HG03196 (cell line): Measurements from ENCODE around the gene SYNE2.

Source experiments
- ATAC-seq: cut with Tn5 transposase; IDR thresholded peaks from one replicate; pipeline ENCODE4 v1.9.1; 2021; ENCODE audit not compliant: unreplicated experiment

SYNE2 gene

DNA sequence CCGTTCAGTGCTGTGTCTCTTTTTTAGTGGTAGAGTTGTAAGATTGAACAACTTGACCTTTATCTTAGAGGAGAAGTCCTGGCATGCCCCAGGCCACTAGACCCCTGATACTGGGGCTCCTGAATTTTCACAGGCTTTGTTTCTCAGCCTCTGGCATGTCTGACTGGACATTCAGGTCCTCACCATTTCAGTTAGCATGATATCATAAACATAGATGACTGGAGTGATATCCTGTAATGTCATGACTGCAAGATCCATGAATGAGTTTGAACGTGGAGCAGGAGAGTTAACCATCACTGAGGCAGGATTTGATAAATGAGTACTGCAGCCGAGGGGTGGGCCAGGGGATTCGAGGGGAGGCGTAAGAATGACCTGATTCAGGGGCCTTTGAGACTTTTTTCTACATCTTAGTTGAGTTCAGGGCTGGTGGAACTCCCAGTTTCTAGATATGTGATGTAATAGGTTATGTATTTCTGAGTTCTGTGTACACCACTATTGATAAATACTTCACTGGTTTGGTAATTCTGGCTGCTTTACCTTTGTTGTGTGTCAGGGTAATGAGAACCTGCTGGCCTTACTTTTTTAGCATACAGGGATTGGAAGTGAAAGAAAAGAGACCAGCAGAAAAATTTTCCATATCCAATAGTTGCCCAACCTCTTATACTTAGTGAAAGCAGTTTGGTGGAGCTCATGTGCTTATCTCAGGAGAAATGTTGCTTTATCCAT, 217.0 kb downstream of the SYNE2 start:
- no peak for ATAC-seq

DNA sequence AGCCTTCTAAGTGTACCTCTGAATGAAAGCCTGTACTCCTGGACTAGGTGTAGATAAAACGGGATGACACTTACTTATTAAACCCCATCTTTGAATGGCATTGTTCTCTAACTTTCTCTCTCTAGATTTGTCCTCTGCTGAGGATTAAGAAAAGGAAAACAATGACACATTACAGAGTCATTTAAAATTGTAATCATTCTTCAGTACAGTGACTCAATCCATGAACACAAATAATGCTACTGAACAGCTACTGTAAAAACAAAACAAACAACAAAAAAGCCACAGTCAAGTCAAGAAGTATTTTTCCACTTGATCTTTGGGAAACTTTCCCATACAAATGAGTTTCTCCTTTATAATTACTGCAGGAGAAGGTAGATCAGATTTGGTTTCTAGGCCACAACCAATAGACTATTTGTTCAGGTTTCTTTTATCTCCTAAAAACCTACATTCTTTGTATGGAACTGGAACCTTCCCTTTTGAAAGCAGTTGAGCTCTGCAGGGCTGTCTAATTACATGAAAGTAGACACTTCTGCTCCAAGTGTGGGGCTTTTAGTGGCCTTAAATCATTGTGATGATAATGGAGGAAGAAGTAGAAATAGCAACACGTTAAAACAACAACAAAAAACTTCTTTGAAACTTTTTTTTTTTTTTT, 222.3 kb downstream of the SYNE2 start:
- ATAC-seq: no peak

DNA sequence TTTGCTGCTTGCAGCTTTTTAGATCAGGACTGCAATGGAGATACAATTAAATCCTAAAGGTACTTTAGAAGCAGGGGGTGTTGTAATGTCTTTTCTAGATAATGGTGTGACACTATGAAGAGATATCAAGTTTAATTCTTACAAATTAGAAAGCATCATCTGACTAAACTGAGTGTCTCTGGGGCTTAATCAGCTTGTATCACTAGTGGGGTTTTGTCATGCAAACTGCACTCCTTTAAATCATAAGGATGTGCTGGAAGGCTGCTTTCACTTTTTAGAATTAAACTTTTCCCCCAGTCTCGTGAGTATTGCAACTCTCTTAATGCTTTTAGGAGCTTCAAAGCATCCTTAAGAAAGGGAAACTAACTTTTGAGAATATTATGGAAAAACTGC, 222.8 kb downstream of the SYNE2 start:
- ATAC-seq: no peak

DNA sequence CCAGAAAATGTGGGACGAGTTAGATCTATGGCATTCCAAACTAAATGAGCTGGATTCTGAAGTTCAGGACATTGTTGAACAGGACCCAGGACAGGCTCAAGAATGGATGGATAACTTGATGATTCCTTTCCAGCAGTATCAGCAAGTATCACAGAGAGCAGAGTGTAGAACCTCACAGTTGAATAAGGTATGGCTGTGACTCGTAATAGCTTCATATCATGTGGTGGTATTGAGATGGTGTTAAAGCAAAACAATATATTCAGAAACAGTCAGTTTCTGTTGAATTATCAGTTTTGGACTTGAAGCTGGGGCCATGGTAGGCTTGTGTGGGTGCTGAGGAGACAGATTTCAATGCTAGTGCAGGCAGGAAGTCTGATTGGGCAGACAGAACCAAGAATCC, 227.6 kb downstream of the SYNE2 start:
- no peak for ATAC-seq

DNA sequence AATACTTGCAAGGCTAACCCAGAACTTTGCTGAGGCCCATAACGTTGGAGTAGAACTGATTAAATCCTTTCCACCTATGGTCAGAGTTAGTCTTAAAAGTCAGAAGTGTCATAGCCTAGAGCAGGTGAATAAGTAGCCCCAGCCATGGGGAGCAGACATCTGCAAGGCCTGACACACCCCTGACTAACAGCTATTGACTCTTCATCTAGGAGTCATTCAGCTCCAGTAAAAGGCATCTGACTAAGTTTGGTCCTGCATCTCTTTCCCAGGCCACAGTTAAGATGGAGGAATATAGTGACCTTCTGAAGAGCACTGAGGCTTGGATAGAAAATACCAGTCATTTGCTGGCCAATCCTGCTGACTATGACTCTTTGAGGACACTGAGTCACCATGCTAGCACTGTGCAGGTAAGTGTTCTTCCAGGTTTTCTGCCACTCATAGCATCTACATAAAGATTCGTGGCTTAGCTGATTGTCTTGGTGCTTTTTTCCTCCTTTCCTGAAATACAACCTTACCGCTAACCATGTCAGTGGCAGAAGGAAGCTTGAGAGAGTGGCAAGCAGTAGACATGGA, 228.5 kb downstream of the SYNE2 start:
- no peak for ATAC-seq

DNA sequence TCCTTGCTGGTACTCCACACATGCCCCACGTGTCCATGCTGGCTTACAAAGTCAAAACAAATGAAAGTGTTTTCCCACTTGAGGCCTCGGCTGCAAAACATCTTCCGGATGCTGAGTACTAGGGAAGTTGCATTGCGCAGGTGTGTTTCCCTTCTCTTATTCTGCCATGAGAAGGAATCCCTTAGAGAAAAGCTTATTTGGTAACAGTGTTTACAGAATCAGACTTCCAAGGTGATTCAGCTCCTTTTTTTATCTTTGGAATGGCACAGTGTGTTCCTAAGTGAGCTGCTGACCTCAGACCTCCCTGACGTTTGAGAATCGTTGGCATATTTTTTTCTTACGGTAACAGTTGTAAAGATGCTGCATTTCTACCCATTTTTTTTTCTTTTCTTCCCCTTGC, 230.0 kb downstream of the SYNE2 start:
- no peak for ATAC-seq

DNA sequence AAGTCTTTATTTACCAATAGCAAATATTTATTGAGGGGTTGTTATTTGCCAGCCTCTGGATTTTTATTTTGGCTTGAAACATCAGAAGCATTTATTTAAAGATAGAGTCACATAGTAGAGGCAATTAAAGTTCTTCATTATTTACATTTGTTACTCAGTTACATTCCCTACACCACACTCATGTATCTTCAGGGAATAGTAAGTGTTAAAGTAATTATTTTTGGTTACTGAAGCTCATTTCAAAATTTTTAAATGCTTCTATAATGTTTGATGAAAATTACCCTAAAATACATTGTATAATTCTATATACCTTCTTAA, 235.8 kb downstream of the SYNE2 start:
- no peak for ATAC-seq

DNA sequence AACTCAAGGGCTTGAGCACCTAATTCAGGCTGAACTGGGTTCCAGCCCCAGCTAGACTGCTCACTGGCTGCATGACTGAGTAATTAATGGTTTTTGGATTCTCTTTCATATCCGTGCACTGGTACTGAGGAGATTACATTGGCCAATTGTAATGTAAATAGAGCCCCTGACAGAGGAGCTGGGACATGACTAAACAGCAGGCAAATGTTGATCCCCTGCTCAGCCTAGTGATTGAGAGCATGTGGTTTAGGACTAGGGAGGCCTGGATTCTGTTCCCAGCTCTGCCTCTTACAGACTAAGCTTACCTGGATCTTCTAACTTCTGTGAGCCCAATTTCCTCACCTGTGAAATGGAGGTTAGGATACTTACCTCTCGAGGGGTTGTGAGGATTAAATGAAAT, 237.1 kb downstream of the SYNE2 start:
- ATAC-seq: no peak

DNA sequence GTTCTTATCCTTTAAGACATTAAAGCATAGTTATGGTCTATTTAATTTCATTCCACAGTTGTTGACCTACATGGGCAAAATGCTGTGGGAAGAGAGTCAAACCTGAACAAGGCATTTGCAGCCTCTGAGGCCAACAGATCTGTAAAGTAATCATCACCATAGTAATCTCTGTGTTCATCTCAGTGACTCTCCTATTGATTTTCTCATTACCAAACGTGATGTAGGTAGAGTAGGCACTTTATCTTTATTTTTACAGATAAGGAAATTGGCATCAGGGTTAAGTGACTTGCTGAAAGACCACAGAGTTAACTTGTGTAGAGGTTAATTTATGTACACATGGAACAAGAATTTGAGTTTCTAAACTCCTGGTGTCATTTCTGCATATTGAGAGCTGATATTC, 238.4 kb downstream of the SYNE2 start:
- no peak for ATAC-seq

DNA sequence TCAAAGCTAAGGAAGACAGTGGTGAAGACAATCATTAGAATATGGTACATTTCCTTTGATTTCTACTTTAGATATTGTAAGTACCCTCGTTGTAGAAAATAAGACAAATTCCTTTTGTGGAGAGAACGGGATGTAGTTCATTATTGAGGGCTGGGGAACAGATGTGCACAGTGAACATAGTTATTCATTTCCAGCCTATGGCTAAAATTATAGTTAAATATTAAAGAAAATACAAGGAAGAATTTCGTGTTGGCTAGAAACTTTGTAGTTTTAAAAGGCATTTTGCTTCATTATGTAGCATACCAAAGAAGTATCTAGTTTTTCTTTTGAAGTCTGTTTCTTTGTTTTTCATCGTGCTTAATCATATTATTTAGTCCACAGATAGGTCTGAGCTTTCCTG, 239.5 kb downstream of the SYNE2 start:
- ATAC-seq: no peak

DNA sequence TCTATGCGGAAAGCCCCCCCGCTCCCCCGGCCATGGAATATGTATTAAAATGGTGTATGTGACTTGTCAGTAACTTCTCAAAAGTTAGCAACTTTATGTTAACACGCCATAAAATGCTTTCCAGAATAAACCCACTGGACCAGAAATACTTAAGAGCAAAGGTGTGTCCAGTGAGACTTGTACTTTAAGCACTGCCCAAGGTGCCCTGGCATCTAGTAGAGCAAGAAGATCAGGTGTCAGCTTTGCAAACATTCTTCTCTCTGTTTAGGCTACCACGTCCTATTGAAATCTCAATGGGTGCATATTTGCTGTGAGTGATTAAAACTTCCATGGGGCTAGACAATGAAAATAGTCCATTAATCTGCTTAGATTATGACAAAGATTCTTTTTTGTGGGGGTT, 240.1 kb downstream of the SYNE2 start:
- no peak for ATAC-seq

DNA sequence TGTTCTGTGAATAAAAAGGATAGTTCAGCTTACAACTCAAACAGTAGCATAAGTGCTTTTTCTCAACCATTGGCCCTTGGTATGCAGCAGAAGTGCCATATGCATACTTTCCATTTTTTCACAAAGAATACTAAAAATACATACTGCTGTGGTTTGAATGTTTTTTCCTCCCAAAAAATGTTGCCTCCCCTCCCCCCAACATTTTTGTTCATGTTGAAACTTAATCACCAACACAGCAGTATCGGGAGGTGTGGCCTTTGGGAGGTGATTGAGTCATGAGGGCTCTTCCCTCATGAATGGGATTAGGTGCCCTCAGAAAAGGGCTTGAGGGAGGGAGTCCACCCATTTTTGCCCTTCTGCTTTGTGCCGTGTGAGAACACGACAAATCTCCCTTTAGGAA, 242.8 kb downstream of the SYNE2 start:
- ATAC-seq: no peak

DNA sequence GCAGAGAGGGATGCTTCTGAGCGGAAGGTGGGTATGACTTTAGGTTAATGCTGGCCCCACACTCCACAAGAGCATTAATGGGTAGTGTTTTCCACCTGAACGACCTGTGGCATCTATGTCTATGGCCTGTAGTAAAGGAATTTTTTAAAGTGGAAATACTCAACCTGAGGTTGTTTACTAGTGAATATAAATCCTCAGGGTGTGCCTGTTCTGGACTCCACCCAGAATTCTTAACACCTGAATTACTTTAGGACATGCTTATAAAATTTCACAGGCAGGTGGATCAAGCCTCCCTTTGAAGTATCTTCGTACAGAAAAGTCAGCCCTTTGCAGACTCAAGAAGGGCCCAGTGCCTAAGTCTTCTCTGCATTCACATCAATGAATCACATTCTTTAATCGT, 245.3 kb downstream of the SYNE2 start:
- ATAC-seq: no peak

DNA sequence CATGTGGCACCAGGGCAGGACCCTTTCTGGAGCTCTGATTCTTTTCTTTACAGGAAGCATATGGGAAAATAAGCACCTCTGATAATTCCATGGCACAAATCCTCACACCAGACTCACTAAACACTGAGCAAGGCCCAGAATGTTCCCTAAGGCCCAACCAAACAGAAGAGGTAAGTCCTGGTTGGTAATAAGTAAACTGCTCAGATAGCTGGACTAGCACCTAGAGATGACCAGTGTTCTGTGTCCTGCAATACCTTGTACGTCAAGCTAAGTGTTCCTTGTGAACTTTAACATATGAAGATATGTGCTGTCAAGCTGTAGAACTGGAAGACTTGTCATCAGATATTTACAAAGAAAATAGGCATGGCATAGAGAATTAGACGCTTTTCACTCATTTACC, 254.6 kb downstream of the SYNE2 start:
- ATAC-seq: no peak

DNA sequence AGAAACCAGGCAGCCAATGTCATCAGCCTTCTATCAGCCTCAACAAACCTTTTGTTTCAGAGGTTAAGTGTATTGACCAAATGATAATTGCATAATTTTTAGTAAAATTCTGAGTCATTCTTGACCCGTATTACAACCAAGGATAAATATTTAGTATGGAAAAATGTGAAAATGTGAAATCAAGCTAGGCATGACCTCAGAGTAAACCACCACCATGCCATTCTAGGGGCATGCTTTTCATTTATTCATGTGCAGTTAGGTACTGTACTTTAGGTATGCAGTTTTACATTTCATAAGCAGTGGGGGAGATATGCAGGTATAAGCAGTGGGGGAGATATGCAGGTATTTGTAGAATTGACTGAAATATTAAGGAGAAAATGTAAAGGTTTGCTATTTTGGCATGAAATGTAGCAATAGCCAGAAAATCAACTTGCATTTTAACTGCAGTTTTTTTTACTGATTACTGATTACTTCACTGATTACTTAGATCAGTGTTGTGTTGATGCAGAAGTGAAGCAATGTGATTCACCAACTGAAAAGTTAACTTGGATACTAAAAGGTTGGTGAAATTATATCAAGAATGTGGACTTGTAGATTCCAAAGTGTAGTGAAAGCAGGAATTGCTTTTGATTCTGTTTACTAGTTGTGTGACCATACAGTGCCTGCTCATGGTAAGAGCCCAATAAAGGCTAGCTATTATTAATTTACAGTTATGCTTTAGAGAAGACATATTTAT, 257.2 kb downstream of the SYNE2 start:
- ATAC-seq: no peak

DNA sequence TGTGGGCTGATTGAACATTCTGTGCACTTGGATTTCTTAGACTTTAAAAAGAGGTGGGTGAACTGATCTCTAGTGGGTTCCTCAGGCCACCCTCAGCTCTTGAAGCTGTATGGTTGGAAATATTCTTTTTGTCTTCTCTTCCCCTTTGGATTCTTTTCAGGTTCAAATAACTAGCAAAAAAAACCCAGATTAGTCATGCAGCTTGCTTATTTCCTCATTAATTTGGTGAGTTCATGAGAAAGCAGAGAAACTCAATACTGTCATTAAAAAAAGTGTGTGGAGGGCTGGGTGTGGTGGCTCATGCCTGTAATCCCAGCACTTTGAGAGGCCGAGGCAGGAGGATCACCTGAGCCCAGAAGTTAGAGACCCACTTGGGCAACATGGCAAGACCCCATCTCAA, 258.0 kb downstream of the SYNE2 start:
- ATAC-seq: no peak

DNA sequence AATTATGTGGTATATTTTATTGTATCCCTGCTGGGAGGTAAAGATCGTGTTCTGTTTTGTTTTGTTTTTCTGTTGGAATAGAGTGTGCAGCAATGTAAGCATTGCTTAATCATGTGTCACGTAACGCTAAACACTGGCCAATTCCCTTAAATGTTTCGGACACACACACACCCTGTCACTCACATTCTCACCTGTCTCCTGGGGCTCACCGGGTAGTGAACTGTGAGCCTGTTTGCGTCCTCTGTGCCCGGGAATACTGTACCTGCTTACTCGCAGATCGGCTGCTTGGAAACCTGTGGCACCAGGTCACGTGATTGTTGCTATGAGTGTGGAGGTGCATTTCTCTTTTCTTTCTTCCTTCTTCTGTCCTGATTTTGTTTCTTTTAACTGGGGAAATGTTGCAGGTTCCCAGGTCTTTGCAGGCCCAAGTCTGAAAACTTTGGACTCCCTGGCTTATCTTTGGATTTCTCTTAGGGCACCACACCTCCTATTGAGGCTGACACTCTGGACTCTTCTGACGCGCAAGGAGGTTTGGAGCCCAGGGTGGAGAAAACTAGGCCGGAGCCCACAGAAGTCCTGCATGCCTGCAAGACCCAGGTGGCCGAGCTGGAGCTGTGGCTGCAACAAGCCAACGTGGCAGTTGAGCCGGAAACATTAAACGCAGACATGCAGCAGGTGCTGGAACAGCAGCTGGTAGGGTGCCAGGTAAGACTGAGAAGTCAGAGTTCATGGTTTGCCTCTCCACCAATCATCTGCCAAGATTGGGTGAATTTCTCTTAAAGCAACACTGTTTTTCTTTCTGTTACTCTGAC, 260.3 kb downstream of the SYNE2 start:
- no peak for ATAC-seq

DNA sequence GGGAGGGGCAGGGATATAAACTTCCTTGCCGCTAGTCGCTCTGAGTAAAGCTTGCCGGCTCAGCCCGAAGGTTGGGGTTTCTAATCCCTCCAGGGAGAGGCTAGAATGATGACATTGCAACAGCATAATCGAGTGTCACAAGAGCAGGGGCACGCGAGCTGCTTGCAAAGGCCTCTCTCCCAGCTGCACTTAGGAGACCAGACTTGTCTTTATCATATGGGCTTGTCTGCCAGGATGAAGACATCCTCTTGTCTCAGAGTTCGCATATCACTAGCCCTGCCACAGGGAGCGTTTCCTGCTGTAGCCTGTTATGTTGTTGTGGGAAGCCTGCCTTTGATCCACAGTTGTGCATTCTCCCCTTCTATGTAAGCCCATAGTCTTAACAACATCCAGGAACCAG, 261.4 kb downstream of the SYNE2 start:
- no peak for ATAC-seq

DNA sequence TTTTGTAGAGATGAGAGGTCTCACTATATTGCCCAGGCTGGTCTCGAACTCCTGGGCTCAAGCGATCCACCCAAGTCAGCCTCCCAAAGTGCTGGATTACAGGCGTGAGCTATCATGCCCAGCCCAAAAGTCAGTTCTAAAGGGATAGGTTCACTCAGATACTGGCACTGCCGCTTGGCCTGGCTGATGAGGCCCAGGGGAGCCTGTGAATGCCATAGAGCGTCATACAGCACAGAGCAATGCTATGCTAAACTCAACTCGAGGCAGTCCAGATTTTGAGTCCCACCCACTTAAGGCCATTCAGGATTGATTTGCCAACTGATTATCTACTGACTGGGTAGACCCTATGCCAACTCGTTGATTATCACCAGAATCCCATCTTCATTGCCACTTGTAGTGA, 262.0 kb downstream of the SYNE2 start:
- ATAC-seq: no peak

DNA sequence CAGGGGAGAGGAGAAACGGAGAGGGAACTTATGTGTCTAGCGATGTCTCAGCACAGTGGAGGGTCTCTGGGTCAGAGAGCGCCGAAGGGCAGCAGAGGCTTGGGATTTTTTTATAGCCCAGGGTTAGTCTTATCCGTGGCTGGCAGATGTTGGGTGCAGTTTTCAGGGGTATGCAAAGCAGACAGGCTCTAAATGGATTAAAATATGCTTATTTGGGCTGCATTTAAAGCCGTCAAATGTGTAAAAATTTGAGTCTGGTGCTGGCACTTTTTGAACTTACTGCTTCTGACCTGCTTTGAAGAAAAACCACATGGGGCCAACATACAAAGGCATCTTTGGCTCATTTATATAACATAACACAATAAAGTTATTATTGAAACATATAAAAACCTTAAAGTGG, 262.6 kb downstream of the SYNE2 start:
- ATAC-seq: no peak

DNA sequence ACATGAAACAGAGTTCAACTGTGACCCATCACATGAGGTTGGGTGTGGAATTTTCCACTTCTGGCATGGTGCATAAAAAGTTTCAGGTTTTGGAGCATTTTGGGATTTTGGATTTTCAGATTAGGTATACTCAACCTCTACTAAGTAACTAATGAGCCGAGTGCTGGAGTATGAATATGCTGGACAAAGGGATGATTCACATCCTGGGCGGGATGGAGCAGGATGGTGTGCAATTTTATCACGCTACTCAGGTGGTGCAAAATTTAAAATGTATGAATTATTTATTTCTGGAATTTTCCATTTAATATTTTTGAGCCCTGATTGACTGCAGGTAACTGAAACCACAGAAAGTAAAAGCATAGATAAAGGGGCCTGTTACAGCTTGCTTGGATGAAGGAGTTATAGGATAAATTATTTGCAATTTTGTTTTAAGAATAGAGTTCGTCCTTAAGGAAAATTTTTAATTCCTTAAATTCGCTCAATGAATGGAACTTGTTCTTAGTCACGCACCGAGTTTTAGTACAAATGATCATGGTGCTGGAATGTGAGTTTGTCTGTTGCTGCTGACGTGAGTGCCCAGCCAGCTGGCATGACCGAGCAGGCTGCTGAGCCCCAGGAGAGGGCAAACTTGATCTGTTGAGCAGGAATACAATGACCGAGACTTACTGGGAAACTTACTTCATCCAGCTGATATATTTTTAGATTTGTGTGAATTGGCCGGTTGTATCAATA, 265.0 kb downstream of the SYNE2 start:
- no peak for ATAC-seq
